AG09319 (cell line): ENCODE measurements around the gene KCNQ2.

Source experiments
- DNase-seq: peaks from one replicate; pipeline ENCODE4 v3.0.0-alpha.2; 2010; ENCODE audit warnings: low read depth; ENCODE audit errors: extremely low read depth
- CTCF ChIP-seq: IDR thresholded peaks from 2 replicates; pipeline ENCODE4 v1.5.1; 2011; ENCODE audit warnings: low read depth, mild to moderate bottlenecking, inconsistent platforms, low read length, moderate library complexity

The KCNQ2 gene

DNA sequence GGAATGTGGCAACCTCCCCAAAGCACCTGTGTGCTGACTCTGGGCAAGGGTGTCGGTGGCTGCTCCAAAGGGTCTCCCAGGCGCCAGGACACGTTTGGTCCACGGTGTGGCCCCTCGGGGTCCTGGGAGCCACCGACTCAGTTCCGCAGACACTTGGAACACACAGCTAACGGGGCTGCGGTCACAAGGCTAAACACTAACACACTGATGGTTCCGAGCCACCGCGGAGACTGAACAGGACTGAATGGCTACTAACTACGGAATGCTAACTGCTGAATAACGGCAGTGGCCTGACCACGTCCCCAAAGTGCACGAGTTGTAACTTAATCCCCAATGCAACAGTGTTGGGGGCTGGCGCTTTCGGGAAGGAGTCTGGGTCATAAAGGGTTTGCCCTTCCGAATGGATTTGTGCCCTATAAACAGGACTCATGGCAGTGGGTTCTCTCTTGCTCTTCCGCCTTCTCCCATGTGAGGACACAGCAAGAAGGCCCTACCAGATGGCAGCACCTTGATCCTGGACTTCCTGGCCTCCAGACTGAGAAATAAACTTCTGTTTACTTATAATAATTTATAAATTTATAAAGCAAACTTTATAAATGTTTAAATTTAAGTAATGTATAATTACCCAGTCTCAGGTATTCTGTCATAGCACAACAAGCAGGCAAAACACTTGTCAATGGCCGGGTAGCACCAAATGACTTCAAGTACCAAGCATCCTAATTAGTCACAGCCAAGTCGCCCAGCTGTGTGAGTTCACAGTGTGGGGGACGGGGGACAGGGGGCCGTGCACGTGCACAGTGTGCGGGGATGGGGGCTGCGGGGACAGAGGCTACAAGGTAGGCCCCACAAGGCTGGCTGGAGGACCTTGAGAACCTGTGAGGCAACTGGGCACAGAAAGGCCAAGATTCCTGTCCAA lies 28.7 kb upstream of the KCNQ2 start:
- no peak for TF ChIP-seq CTCF
- no peak for DNase-seq

DNA sequence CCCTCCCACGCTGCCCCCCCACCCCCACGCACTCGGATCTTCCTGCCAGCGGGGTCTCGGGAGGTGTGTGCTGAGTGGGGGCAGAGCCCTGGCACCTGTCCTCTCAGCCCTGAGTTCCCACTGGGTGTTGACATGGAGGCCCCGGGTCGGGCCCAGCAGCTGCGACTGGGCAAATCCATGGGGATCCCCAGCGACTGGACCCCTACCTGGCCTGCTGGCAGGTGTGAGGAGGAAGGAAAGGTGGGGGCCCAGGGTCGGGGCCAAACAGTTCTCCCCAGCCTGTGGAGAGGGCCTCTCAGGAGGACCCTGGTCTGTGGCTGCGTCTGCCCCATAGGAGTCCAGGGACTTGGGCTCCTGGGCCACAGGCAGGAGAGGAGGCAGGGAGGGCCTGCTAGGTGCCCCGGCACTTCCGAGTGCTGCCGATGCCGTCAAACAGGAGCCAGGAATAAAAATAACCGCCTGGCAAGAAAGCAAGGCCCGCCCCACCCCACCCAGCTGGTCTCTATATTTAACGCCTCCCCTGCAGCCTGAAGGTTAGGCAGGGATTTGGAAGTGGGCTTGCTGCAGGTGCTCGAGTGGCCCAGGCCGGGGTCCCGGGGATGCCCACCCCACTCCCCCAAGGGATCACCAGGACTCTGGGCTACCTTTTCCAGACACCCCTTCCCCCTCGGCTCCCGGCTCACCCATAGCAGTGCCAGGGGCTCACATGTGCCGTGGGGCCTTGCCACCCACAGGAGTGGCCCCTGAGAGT lies 27.9 kb upstream of the KCNQ2 start:
- DNase-seq: no peak
- no peak for TF ChIP-seq CTCF

DNA sequence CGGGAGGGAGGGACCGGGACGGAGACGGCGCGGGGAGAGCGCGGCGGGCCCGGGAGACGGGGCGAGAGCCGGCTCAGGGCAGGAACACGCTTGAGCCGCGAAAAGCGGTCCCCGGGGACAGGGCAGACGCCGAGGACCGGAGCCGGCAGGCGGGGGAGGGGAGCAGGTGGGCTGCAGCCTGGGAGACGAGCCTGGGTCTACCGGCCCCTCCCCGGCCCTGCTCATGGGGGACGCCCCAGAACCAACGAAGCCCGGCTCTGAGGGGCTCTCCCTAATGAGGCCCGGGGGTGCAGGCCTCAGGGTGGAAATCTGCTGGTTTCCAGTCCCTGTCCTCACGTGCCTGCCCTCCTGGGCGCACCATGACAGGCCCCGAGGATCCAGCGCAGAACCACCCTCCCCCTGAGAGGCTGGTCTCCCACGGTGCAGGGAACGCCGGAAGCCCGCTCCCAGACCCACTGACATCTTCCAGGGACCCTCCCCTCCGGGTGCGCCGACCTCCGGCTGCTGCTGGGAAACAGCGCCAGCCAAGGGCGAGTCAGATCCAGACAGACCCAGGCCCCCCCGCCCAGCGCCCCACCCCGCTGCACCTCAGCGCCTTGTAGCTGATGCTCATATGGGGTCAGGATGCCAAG lies 27.0 kb upstream of the KCNQ2 start:
- no peak for TF ChIP-seq CTCF

GRCh38 chr20:63498960-63499337 lies 26.5 kb upstream of the KCNQ2 start, which contains the start of gene EEF1A2:
Gene EEF1A2, minus strand, starts transcription at chr20:63499083. Its CDS starts 1,320 bp downstream, at chr20:63497763.
- no peak for DNase-seq

More for the DNA sequence above, 27.0 kb upstream of the KCNQ2 start:
- no peak for DNase-seq

DNA sequence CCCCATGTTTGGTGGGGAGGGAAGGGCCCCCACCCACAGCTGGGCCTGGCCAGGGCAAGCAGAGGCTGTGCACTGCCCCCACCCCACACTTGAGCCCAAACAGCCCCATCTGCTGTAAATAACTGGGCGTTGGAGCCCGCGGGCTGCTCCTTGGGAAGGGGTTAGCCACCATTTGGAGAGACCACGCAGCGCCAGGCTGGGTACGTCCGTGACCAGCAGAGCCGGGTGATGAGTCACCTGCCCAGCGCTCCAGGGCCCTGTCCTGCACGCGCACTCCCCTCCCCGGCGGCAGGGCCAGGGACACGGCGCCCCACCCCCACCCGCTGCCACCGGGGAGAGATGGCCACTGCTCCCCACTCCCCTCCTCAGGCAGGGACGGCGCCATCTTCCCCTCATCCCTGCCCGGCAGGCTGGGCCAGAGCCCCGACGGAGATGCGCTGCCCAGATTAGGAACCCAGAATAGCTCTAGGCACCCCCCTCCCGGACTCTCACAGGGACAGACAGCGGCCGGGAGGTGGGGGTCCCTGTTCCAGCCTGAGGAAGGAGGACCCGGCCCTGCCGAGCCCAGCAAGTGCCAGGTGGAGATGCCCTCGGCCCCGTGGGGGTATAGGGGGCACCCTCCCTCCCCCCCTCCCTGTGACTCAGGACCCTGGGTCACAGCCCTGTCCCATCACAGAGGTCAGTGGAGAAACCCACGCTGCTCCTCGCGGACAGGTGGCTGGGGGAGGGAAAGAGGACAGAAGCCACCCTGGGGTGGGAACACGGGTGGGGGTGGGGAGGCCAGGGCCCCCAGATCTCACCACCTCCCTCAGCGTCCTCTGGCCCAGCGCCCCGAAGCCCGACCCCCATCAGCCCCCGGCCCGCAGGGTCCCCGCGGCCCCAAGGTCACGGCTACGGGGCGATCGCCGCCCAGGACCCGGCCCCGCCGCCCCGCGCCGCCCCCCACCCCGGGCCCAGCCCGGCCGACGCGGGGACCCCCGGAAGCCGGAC lies 25.8 kb upstream of the KCNQ2 start:
- DNase-seq: no peak
- TF ChIP-seq CTCF: no peak

More at GRCh38 chr20:63498960-63499337, 26.5 kb upstream of the KCNQ2 start, which contains the start of gene EEF1A2:
- no peak for TF ChIP-seq CTCF

GRCh38 chr20:63497138-63497945 lies 24.9 kb upstream of the KCNQ2 start:
- no peak for DNase-seq
- no peak for TF ChIP-seq CTCF
